ENCODE measurements around the gene IFNA16.
"Not testable (repeated sequence)": the region's sequence is repeated elsewhere in the genome, so short reads cannot be mapped to it uniquely, and the experiment has no call there.

The IFNA16 gene

GRCh38 chr9:21194867-21195776 lies 22.0 kb downstream of the IFNA16 start:
- not testable (repeated sequence) for DNase-seq

GRCh38 chr9:21187487-21187886 lies 29.6 kb downstream of the IFNA16 start, which contains the start of gene IFNA4:
TSS of gene IFNA4 (minus strand) at chr9:21187587. CDS start at chr9:21187531, 56 bp downstream.
- not testable (repeated sequence) for DNase-seq

GRCh38 chr9:21182810-21183736 lies 34.0 kb downstream of the IFNA16 start:
- DNase-seq, result not testable (repeated sequence)

GRCh38 chr9:21174671-21175070 lies 42.4 kb downstream of the IFNA16 start:
- DNase-seq, result no peak

GRCh38 chr9:21172156-21172555 lies 45.0 kb downstream of the IFNA16 start:
- no peak for DNase-seq

GRCh38 chr9:21171351-21171750 lies 45.8 kb downstream of the IFNA16 start:
- DNase-seq, result no peak

- DNase-seq, result not testable (repeated sequence)
Observed at GRCh38 chr9:21166560-21166959, 50.6 kb downstream of the IFNA16 start, which contains the start of gene IFNA21. TSS of gene IFNA21 (minus strand) at chr9:21166660. CDS start at chr9:21166612, 48 bp downstream.

Measured in DMS79 (cell line).